ENCODE measurements around the gene SIAE. TPM values are rescaled to one million over a fixed set of nuclear protein-coding genes. Genes with fewer than 3 reads are reported as not detected.

The SIAE gene
- total and polyA plus RNA-seq, 2 of the 4 experiments (the other 2 are of a cell fraction), result 4.7 to 12.0 TPM

DNA sequence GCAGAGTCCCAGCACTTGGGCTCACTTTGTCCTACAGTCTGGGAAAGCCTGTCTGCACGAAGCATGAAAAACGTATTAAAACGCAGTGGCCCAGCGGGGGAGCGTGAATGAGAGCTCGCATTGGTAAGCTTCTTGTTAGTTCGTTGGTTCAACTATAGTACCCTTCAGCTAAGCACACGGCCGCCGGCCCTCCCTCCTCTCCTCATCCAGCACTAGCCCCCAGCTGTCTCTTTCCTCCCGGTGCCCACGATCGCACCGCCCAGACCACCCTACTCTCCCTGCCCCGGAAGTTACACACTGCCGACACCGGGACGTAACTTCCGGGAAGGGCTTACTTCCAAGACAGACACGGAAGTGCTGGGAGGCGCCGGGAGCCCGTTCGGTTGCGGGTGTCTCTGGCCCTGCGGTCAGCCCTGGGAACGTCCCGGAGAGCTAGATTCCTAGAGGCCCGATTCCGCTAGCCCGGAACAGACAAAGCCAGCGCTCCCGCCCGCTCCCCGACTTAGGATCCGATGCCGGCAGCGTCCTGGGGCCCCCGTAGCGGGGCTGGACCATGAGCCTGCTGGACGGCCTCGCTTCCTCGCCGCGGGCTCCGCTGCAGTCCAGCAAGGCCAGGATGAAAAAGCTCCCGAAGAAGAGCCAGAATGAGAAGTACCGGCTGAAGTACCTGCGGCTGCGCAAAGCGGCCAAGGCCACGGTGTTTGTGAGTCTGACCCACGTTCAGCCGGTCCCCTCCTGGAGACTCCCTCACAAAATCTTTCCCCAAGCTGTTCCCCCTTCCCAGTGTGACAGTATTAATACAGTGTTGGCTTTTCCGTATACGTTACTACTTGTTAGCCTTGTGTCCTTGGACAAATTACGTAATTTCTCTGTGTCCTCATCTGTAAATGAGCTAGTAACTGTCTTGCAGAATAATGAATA is 50.7 kb downstream of the SIAE start, which contains the start of gene TBRG1:
TSS of gene TBRG1 (plus strand) at position 334 of the 921 bp plus-strand sequence. CDS start at position 554, 220 bp downstream.
- Histone ChIP-seq H3K4me2 (ENCODE audit: low read depth, low read length) (peak within 1 kb of the TSS; percentile 94), H3K27me3 (ENCODE audit: control insufficient read depth, insufficient read depth, low read length) (peaks cover 6% of the 10 kb centered on the region; the same call in 1 of the 2 replicates), H2AK5ac (ENCODE audit: low read depth, low read length) (no peak within 1 kb of the TSS; the same call in 1 of the 2 replicates), H2BK20ac (ENCODE audit: low read depth, low read length) (no peak within 1 kb of the TSS), H3K9me1 (ENCODE audit: insufficient read depth, low read length) (peaks cover 8% of the 10 kb centered on the region; the same call in 1 of the 2 replicates), H3K9ac (ENCODE audit: low read depth, low read length) (peak within 1 kb of the TSS; percentile 91), H3K4ac (ENCODE audit: low read depth, low read length) (peak within 1 kb of the TSS; percentile 82), H3K79me1 (ENCODE audit: low read depth in 1 of 2, low read length in 2 of 2) (peaks cover 22 to 42% of the 10 kb centered on the region in 2 experiments), H3K36me3 (ENCODE audit: control insufficient read depth, insufficient read depth, low read length) (peaks cover 16% of the 10 kb centered on the region), H4K20me1 (ENCODE audit: insufficient read depth, low read length) (no peaks in the 10 kb centered on the region; the same call in 1 of the 2 replicates), H2BK5ac (ENCODE audit: low read depth, low read length, poor library complexity, severe bottlenecking) (peak within 1 kb of the TSS; percentile 51), H4K91ac (ENCODE audit: insufficient read depth, low read depth, low read length) (peak within 1 kb of the TSS; percentile 86), H3K56ac (ENCODE audit: extremely low read depth, insufficient read depth, low read length) (peak within 1 kb of the TSS; percentile 85), H3K18ac (ENCODE audit: low read depth, low read length) (peak within 1 kb of the TSS; percentile 76), H4K8ac (ENCODE audit: low read depth in 2 of 2, low read length in 2 of 2) (peak within 1 kb of the TSS; percentile 93 to 94), H2BK15ac (ENCODE audit: low read depth, low read length) (no peak within 1 kb of the TSS), H3K4me3 (ENCODE audit: insufficient read depth, low read depth, low read length) (peak within 1 kb of the TSS; percentile 79), H3K14ac (replicated peaks; ENCODE audit: low read depth, low read length) (peak within 1 kb of the TSS; percentile 89), H2BK120ac (ENCODE audit: low read depth, low read length) (peak within 1 kb of the TSS; percentile 52; the same call in 1 of the 2 replicates), H3K27ac (ENCODE audit: insufficient read depth, low read length) (peak within 1 kb of the TSS; percentile 81), H3K4me1 (ENCODE audit: control insufficient read depth, insufficient read depth, low read length) (no peaks in the 10 kb centered on the region; the same call in 1 of the 2 replicates), H3K23ac (ENCODE audit: low read depth, low read length) (peak within 1 kb of the TSS; percentile 88), H4K5ac (ENCODE audit: low read depth, low read length) (peak within 1 kb of the TSS; percentile 98), H2AFZ (replicated peaks; ENCODE audit: low read length, poor library complexity) (peak within 1 kb of the TSS; percentile 98), H2AK9ac (replicated peaks; ENCODE audit: low read depth, low read length, poor library complexity) (peak within 1 kb of the TSS; percentile 90), H3K9me3 (ENCODE audit: control insufficient read depth, insufficient read depth, low read length) (no peaks in the 10 kb centered on the region)
- CTCF ChIA-PET, result interaction anchor here (0.9 to 1.8 kb wide), 2 partner anchors 207 to 221 kb away, joined by 3 to 7 read pairs; no protein-coding TSS in a partner anchor
- intact Hi-C loops (cut with micrococcal nuclease), result no loop called here
- DNase-seq (peak; percentile 91), ATAC-seq (ENCODE audit: low read depth) (peak; percentile 95)
- dilution Hi-C loops (cut with HindIII; ENCODE audit: low sequenced_read_pairs, unreplicated experiment), result no loop called here
- TSS peak; percentile 72 for BruUV-seq (replicated peaks)
- WGBS, 2 experiments (ENCODE audit: extremely low coverage in 2 of 2, insufficient read length in 1 of 2), result 0% methylated on average over 15 of the region's 57 CpGs; no CpG with 5 or more reads in 1 of the 2 experiments
- in situ Hi-C loops (cut with MboI; ENCODE audit: low sequenced_read_pairs), result no loop called here
- POLR2A ChIA-PET (ENCODE audit: unreplicated experiment), result interaction anchor here (0.5 kb wide), 1 partner anchor 579 kb away, joined by 3 read pairs; no protein-coding TSS in a partner anchor
- TF ChIP-seq MAZ (IDR thresholded peaks at IDR 0.05; ENCODE audit: borderline replicate concordance, low read depth, low read length), result peak; percentile 71; the same call in 1 of the 2 replicates
- no peak for TF ChIP-seq FOS (IDR thresholded peaks at IDR 0.05; ENCODE audit: low read depth, low read length)
- no peak for TF ChIP-seq SMC3 (IDR thresholded peaks at IDR 0.05; ENCODE audit: low read depth, low read length)
- TF ChIP-seq POLR2A (IDR thresholded peaks at IDR 0.05; ENCODE audit: low read depth, low read length), result peak; percentile 95
- TF ChIP-seq CEBPB (IDR thresholded peaks at IDR 0.05; ENCODE audit: low read depth, low read length), result peak; percentile 48
